WTC11 (cell line): ENCODE measurements around the gene CSPG4. TPM values are rescaled to one million over a fixed set of nuclear protein-coding genes. Genes with fewer than 3 reads are reported as not detected.

ENCODE experiments used
- ETV6 ChIP-seq: sonication (generic); formaldehyde crosslinking; IDR thresholded peaks from 2 replicates; pipeline ENCODE4 v1.8.1; 2022; ENCODE audit warnings: mild to moderate bottlenecking, missing genetic modification reagents
- FOXK1 ChIP-seq: sonication (generic); formaldehyde crosslinking; IDR thresholded peaks from 2 replicates; pipeline ENCODE4 v1.8.0; 2022; ENCODE audit warnings: mild to moderate bottlenecking, moderate library complexity, missing genetic modification reagents
- FOXP1 ChIP-seq: sonication (generic); formaldehyde crosslinking; IDR thresholded peaks from 2 replicates; pipeline ENCODE4 v1.8.0; 2022; ENCODE audit warnings: missing genetic modification reagents, mild to moderate bottlenecking, moderate library complexity, borderline replicate concordance
- MYBL2 ChIP-seq: sonication (generic); formaldehyde crosslinking; IDR thresholded peaks from 2 replicates; pipeline ENCODE4 v1.8.1; 2023; ENCODE audit warnings: mild to moderate bottlenecking, moderate library complexity, missing genetic modification reagents
- NR2C2 ChIP-seq: sonication (generic); formaldehyde crosslinking; IDR thresholded peaks from 2 replicates; pipeline ENCODE4 v1.8.0; 2022; ENCODE audit warnings: mild to moderate bottlenecking, missing genetic modification reagents
- OVOL2 ChIP-seq: fragments of 250-450 bp; sonication (Bioruptor Pico); IDR thresholded peaks from 2 replicates; pipeline ENCODE4 v1.9.0; 2021; ENCODE audit warnings: mild to moderate bottlenecking, borderline replicate concordance
- RELA ChIP-seq: sonication (generic); formaldehyde crosslinking; IDR thresholded peaks from 2 replicates; pipeline ENCODE4 v1.8.1; 2022; ENCODE audit warnings: missing genetic modification reagents, mild to moderate bottlenecking, borderline replicate concordance
- ZBTB21 ChIP-seq: sonication (generic); formaldehyde crosslinking; IDR thresholded peaks from 2 replicates; pipeline ENCODE4 v1.8.1; 2023; ENCODE audit warnings: mild to moderate bottlenecking, missing genetic modification reagents, borderline replicate concordance
- ZNF219 ChIP-seq: sonication (generic); formaldehyde crosslinking; IDR thresholded peaks from 2 replicates; pipeline ENCODE4 v1.8.0; 2023; ENCODE audit warnings: missing genetic modification reagents, mild to moderate bottlenecking, borderline replicate concordance
- ZNF423 ChIP-seq: fragments of 250-450 bp; sonication (Bioruptor Pico); IDR thresholded peaks from 2 replicates; pipeline ENCODE4 v2.1.2; 2022; ENCODE audit warnings: mild to moderate bottlenecking, moderate library complexity
- total RNA-seq: library from RNA; stranded (reverse); gene quantifications from 3 replicates; pipeline ENCODE4 v1.2.3, GENCODE V29; 2021
- TF ChIP-seq, protein P1 (sequence below): fragments of 250-450 bp; sonication (Bioruptor Pico); IDR thresholded peaks from 2 replicates; pipeline ENCODE4 v1.9.0; 2021; ENCODE audit warnings: mild to moderate bottlenecking
- TF ChIP-seq, protein P2 (sequence below): fragments of 250-450 bp; sonication (Bioruptor Pico); IDR thresholded peaks from 2 replicates; pipeline ENCODE4 v1.8.0; 2021; ENCODE audit warnings: mild to moderate bottlenecking
- TF ChIP-seq, protein P3 (sequence below): sonication (generic); formaldehyde crosslinking; IDR thresholded peaks from 2 replicates; pipeline ENCODE4 v1.8.0; 2023; ENCODE audit warnings: missing genetic modification reagents, mild to moderate bottlenecking, borderline replicate concordance
- TF ChIP-seq, protein P4 (sequence below): sonication (generic); formaldehyde crosslinking; IDR thresholded peaks from 2 replicates; pipeline ENCODE4 v1.8.1; 2023; ENCODE audit warnings: mild to moderate bottlenecking, missing genetic modification reagents, moderate library complexity
- TF ChIP-seq, protein P5 (sequence below): sonication (generic); formaldehyde crosslinking; IDR thresholded peaks from 2 replicates; pipeline ENCODE4 v1.8.0; 2022; ENCODE audit warnings: mild to moderate bottlenecking, missing genetic modification reagents
- TF ChIP-seq, protein P6 (sequence below): sonication (generic); formaldehyde crosslinking; conservative IDR thresholded peaks from 2 replicates; pipeline ENCODE4 v1.8.1; 2023; ENCODE audit warnings: mild to moderate bottlenecking, low read depth, missing genetic modification reagents, moderate library complexity
- TF ChIP-seq, protein P7 (sequence below): sonication (generic); formaldehyde crosslinking; IDR thresholded peaks from 2 replicates; pipeline ENCODE4 v1.8.1; 2022; ENCODE audit warnings: missing genetic modification reagents, borderline replicate concordance
- TF ChIP-seq, protein P8 (sequence below): sonication (generic); formaldehyde crosslinking; IDR thresholded peaks from 2 replicates; pipeline ENCODE4 v1.8.1; 2022; ENCODE audit warnings: low read depth, mild to moderate bottlenecking, moderate library complexity, missing genetic modification reagents, borderline replicate concordance
- TF ChIP-seq, protein P9 (sequence below): sonication (generic); formaldehyde crosslinking; IDR thresholded peaks from 2 replicates; pipeline ENCODE4 v1.8.1; 2022; ENCODE audit warnings: mild to moderate bottlenecking, moderate library complexity, missing genetic modification reagents

CSPG4 gene
- total RNA-seq, 1 experiment from 2014 or later = 2.9 TPM

DNA sequence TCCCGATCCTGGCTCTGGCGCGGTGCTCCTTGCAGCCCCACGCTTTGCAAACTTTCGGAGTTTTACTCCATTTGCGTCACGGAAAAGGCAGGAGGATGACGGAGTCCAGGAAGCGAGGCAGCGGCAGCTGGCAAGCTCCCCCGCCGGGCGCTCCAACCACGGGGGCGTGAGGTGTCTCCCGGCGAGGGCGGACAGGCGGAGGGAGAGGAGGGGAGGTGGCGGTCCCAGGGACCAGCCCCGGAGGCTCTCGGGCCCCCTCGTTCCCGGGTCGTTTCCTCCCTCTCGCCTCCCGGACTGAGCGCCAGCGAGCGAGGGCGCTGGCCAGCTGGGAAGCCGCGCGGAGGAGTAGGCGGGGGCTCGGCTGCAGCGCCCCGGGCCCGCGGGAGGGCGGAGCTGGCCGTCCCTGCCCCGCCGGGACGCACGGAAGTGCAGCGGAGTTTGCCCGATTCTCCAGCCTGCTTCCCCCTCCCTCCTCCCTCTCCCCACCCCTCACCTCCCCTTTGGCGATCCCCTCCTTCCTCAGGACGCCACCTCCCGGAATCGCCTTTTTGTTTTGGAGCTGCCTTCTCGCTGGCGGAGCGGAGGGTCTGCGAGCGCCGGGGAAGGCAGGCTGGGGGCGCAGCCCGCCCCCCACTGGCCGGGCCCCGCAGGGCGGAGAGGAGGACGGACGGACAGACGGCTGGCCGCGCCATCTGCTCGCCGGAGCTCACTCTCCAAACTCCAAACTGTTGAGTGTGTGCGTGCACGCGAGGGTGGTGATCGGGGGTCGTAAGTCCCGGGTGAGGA lies 65.1 kb downstream of the CSPG4 start, which contains the start of gene SNX33 (continued):
- TF ChIP-seq, protein P1, sequence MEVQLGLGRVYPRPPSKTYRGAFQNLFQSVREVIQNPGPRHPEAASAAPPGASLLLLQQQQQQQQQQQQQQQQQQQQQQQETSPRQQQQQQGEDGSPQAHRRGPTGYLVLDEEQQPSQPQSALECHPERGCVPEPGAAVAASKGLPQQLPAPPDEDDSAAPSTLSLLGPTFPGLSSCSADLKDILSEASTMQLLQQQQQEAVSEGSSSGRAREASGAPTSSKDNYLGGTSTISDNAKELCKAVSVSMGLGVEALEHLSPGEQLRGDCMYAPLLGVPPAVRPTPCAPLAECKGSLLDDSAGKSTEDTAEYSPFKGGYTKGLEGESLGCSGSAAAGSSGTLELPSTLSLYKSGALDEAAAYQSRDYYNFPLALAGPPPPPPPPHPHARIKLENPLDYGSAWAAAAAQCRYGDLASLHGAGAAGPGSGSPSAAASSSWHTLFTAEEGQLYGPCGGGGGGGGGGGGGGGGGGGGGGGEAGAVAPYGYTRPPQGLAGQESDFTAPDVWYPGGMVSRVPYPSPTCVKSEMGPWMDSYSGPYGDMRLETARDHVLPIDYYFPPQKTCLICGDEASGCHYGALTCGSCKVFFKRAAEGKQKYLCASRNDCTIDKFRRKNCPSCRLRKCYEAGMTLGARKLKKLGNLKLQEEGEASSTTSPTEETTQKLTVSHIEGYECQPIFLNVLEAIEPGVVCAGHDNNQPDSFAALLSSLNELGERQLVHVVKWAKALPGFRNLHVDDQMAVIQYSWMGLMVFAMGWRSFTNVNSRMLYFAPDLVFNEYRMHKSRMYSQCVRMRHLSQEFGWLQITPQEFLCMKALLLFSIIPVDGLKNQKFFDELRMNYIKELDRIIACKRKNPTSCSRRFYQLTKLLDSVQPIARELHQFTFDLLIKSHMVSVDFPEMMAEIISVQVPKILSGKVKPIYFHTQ (CRISPR knock-in tag) = no peak
- TF ChIP-seq, protein P2, sequence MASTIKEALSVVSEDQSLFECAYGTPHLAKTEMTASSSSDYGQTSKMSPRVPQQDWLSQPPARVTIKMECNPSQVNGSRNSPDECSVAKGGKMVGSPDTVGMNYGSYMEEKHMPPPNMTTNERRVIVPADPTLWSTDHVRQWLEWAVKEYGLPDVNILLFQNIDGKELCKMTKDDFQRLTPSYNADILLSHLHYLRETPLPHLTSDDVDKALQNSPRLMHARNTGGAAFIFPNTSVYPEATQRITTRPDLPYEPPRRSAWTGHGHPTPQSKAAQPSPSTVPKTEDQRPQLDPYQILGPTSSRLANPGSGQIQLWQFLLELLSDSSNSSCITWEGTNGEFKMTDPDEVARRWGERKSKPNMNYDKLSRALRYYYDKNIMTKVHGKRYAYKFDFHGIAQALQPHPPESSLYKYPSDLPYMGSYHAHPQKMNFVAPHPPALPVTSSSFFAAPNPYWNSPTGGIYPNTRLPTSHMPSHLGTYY (CRISPR knock-in tag) = no peak
- TF ChIP-seq, protein P3, sequence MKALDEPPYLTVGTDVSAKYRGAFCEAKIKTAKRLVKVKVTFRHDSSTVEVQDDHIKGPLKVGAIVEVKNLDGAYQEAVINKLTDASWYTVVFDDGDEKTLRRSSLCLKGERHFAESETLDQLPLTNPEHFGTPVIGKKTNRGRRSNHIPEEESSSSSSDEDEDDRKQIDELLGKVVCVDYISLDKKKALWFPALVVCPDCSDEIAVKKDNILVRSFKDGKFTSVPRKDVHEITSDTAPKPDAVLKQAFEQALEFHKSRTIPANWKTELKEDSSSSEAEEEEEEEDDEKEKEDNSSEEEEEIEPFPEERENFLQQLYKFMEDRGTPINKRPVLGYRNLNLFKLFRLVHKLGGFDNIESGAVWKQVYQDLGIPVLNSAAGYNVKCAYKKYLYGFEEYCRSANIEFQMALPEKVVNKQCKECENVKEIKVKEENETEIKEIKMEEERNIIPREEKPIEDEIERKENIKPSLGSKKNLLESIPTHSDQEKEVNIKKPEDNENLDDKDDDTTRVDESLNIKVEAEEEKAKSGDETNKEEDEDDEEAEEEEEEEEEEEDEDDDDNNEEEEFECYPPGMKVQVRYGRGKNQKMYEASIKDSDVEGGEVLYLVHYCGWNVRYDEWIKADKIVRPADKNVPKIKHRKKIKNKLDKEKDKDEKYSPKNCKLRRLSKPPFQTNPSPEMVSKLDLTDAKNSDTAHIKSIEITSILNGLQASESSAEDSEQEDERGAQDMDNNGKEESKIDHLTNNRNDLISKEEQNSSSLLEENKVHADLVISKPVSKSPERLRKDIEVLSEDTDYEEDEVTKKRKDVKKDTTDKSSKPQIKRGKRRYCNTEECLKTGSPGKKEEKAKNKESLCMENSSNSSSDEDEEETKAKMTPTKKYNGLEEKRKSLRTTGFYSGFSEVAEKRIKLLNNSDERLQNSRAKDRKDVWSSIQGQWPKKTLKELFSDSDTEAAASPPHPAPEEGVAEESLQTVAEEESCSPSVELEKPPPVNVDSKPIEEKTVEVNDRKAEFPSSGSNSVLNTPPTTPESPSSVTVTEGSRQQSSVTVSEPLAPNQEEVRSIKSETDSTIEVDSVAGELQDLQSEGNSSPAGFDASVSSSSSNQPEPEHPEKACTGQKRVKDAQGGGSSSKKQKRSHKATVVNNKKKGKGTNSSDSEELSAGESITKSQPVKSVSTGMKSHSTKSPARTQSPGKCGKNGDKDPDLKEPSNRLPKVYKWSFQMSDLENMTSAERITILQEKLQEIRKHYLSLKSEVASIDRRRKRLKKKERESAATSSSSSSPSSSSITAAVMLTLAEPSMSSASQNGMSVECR (CRISPR knock-in tag) = peak; percentile 57
- TF ChIP-seq, protein P4, sequence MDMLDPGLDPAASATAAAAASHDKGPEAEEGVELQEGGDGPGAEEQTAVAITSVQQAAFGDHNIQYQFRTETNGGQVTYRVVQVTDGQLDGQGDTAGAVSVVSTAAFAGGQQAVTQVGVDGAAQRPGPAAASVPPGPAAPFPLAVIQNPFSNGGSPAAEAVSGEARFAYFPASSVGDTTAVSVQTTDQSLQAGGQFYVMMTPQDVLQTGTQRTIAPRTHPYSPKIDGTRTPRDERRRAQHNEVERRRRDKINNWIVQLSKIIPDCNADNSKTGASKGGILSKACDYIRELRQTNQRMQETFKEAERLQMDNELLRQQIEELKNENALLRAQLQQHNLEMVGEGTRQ (CRISPR knock-in tag) = 0 out of 2 replicates have a peak, but pooled peaks have one; percentile 16
- TF ChIP-seq OVOL2 (CRISPR knock-in tag) = no peak
- TF ChIP-seq NR2C2 (CRISPR knock-in tag) = no peak
- TF ChIP-seq, protein P5, sequence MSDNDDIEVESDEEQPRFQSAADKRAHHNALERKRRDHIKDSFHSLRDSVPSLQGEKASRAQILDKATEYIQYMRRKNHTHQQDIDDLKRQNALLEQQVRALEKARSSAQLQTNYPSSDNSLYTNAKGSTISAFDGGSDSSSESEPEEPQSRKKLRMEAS = 0 out of 2 replicates have a peak, but pooled peaks have one; percentile 42
- peak; percentile 76; the same call in 1 of the 2 replicates for TF ChIP-seq MYBL2 (CRISPR knock-in tag)
- TF ChIP-seq, protein P6, sequence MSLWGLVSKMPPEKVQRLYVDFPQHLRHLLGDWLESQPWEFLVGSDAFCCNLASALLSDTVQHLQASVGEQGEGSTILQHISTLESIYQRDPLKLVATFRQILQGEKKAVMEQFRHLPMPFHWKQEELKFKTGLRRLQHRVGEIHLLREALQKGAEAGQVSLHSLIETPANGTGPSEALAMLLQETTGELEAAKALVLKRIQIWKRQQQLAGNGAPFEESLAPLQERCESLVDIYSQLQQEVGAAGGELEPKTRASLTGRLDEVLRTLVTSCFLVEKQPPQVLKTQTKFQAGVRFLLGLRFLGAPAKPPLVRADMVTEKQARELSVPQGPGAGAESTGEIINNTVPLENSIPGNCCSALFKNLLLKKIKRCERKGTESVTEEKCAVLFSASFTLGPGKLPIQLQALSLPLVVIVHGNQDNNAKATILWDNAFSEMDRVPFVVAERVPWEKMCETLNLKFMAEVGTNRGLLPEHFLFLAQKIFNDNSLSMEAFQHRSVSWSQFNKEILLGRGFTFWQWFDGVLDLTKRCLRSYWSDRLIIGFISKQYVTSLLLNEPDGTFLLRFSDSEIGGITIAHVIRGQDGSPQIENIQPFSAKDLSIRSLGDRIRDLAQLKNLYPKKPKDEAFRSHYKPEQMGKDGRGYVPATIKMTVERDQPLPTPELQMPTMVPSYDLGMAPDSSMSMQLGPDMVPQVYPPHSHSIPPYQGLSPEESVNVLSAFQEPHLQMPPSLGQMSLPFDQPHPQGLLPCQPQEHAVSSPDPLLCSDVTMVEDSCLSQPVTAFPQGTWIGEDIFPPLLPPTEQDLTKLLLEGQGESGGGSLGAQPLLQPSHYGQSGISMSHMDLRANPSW (CRISPR knock-in tag) = 0 out of 2 replicates have a peak, but pooled peaks have one; percentile 87
- TF ChIP-seq FOXK1 (CRISPR knock-in tag) = peak; percentile 57; the same call in 1 of the 2 replicates
- TF ChIP-seq ETV6 (CRISPR knock-in tag) = peak; percentile 47
- no peak for TF ChIP-seq RELA
- TF ChIP-seq, protein P7, sequence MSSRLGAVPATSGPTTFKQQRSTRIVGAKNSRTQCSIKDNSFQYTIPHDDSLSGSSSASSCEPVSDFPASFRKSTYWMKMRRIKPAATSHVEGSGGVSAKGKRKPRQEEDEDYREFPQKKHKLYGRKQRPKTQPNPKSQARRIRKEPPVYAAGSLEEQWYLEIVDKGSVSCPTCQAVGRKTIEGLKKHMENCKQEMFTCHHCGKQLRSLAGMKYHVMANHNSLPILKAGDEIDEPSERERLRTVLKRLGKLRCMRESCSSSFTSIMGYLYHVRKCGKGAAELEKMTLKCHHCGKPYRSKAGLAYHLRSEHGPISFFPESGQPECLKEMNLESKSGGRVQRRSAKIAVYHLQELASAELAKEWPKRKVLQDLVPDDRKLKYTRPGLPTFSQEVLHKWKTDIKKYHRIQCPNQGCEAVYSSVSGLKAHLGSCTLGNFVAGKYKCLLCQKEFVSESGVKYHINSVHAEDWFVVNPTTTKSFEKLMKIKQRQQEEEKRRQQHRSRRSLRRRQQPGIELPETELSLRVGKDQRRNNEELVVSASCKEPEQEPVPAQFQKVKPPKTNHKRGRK (CRISPR knock-in tag) = no peak
- TF ChIP-seq, protein P8, sequence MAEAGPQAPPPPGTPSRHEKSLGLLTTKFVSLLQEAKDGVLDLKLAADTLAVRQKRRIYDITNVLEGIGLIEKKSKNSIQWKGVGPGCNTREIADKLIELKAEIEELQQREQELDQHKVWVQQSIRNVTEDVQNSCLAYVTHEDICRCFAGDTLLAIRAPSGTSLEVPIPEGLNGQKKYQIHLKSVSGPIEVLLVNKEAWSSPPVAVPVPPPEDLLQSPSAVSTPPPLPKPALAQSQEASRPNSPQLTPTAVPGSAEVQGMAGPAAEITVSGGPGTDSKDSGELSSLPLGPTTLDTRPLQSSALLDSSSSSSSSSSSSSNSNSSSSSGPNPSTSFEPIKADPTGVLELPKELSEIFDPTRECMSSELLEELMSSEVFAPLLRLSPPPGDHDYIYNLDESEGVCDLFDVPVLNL = no peak
- TF ChIP-seq ZNF219 = no peak
- TF ChIP-seq, protein P9, sequence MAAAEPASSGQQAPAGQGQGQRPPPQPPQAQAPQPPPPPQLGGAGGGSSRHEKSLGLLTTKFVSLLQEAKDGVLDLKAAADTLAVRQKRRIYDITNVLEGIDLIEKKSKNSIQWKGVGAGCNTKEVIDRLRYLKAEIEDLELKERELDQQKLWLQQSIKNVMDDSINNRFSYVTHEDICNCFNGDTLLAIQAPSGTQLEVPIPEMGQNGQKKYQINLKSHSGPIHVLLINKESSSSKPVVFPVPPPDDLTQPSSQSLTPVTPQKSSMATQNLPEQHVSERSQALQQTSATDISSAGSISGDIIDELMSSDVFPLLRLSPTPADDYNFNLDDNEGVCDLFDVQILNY (CRISPR knock-in tag) = 0 out of 2 replicates have a peak, but pooled peaks have one; percentile 40
- TF ChIP-seq ZBTB21 (CRISPR knock-in tag) = no peak
- peak; percentile 72 for TF ChIP-seq FOXP1 (CRISPR knock-in tag)
- TF ChIP-seq ZNF423 (CRISPR knock-in tag) = 0 out of 2 replicates have a peak, but pooled peaks have one; percentile 0
